ENCODE measurements around the gene SRRD.

Gene SRRD

GRCh38 chr22:26448334-26448733, 35.3 kb upstream of the SRRD start:
- Histone ChIP-seq H3K4me3 (ENCODE audit: insufficient read length, low read depth) (no peak overlapping the region), H3K27me3 (ENCODE audit: insufficient read depth, insufficient read length) (no peaks in the 10 kb centered on the region), H3K9ac (ENCODE audit: insufficient read length, low read depth) (no peak overlapping the region), H3K9me3 (ENCODE audit: insufficient read depth, low read length) (no peaks in the 10 kb centered on the region), H3K4me1 (ENCODE audit: insufficient read depth, insufficient read length) (no peaks in the 10 kb centered on the region), H3K36me3 (ENCODE audit: insufficient read depth, insufficient read length, low read length) (peaks cover 25% of the 10 kb centered on the region)
- TF ChIP-seq YY1 (IDR thresholded peaks at IDR 0.05; ENCODE audit: insufficient read depth, insufficient read length) (no peak), ZNF274 (IDR thresholded peaks at IDR 0.05; ENCODE audit: low read depth, low read length) (no peak), SUZ12 (IDR thresholded peaks at IDR 0.05; ENCODE audit: extremely low read depth, insufficient read depth, insufficient read length) (no peak)
- no peak for DNase-seq (ENCODE audit: low read depth, low spot score)

GRCh38 chr22:26448941-26449340, 34.7 kb upstream of the SRRD start:
- no peak for DNase-seq (ENCODE audit: low read depth, low spot score)
- Histone ChIP-seq H3K9ac (ENCODE audit: insufficient read length, low read depth) (no peak overlapping the region), H3K36me3 (ENCODE audit: insufficient read depth, insufficient read length, low read length) (peaks cover 31% of the 10 kb centered on the region), H3K9me3 (ENCODE audit: insufficient read depth, low read length) (no peaks in the 10 kb centered on the region), H3K27me3 (ENCODE audit: insufficient read depth, insufficient read length) (no peaks in the 10 kb centered on the region), H3K4me3 (ENCODE audit: insufficient read length, low read depth) (no peak overlapping the region), H3K4me1 (ENCODE audit: insufficient read depth, insufficient read length) (no peaks in the 10 kb centered on the region)
- TF ChIP-seq ZNF274 (IDR thresholded peaks at IDR 0.05; ENCODE audit: low read depth, low read length) = no peak
- TF ChIP-seq YY1 (IDR thresholded peaks at IDR 0.05; ENCODE audit: insufficient read depth, insufficient read length) = no peak

GRCh38 chr22:26450453-26451185, 33.1 kb upstream of the SRRD start:
- no peaks in the 10 kb centered on the region for H3K4me1 ChIP-seq (ENCODE audit: insufficient read depth, insufficient read length)
- no peak overlapping the region for H3K9ac ChIP-seq (ENCODE audit: insufficient read length, low read depth)
- no peak for DNase-seq (ENCODE audit: low read depth, low spot score)
- TF ChIP-seq YY1 (IDR thresholded peaks at IDR 0.05; ENCODE audit: insufficient read depth, insufficient read length) (no peak), SUZ12 (IDR thresholded peaks at IDR 0.05; ENCODE audit: extremely low read depth, insufficient read depth, insufficient read length) (no peak), ZNF274 (IDR thresholded peaks at IDR 0.05; ENCODE audit: low read depth, low read length) (no peak)
- H3K36me3 ChIP-seq (ENCODE audit: insufficient read depth, insufficient read length, low read length) = peaks cover 34% of the 10 kb centered on the region
- no peaks in the 10 kb centered on the region for H3K27me3 ChIP-seq (ENCODE audit: insufficient read depth, insufficient read length)
- no peak overlapping the region for H3K4me3 ChIP-seq (ENCODE audit: insufficient read length, low read depth)
- H3K9me3 ChIP-seq (ENCODE audit: insufficient read depth, low read length) = no peaks in the 10 kb centered on the region

GRCh38 chr22:26452236-26453016, 31.3 kb upstream of the SRRD start:
- H3K4me1 ChIP-seq (ENCODE audit: insufficient read depth, insufficient read length) = no peaks in the 10 kb centered on the region
- H3K4me3 ChIP-seq (ENCODE audit: insufficient read length, low read depth) = no peak overlapping the region
- no peak for DNase-seq (ENCODE audit: low read depth, low spot score)
- no peak overlapping the region for H3K9ac ChIP-seq (ENCODE audit: insufficient read length, low read depth)
- TF ChIP-seq ZNF274 (IDR thresholded peaks at IDR 0.05; ENCODE audit: low read depth, low read length) = no peak
- H3K27me3 ChIP-seq (ENCODE audit: insufficient read depth, insufficient read length) = no peaks in the 10 kb centered on the region
- H3K9me3 ChIP-seq (ENCODE audit: insufficient read depth, low read length) = no peaks in the 10 kb centered on the region
- peaks cover 42% of the 10 kb centered on the region for H3K36me3 ChIP-seq (ENCODE audit: insufficient read depth, insufficient read length, low read length)

GRCh38 chr22:26453216-26453615, 30.5 kb upstream of the SRRD start:
- no peak overlapping the region for H3K9ac ChIP-seq (ENCODE audit: insufficient read length, low read depth)
- TF ChIP-seq SUZ12 (IDR thresholded peaks at IDR 0.05; ENCODE audit: extremely low read depth, insufficient read depth, insufficient read length) (no peak), YY1 (IDR thresholded peaks at IDR 0.05; ENCODE audit: insufficient read depth, insufficient read length) (no peak), ZNF274 (IDR thresholded peaks at IDR 0.05; ENCODE audit: low read depth, low read length) (no peak)
- no peak for DNase-seq (ENCODE audit: low read depth, low spot score)
- H3K36me3 ChIP-seq (ENCODE audit: insufficient read depth, insufficient read length, low read length) = peaks cover 50% of the 10 kb centered on the region
- no peaks in the 10 kb centered on the region for H3K27me3 ChIP-seq (ENCODE audit: insufficient read depth, insufficient read length)
- H3K4me1 ChIP-seq (ENCODE audit: insufficient read depth, insufficient read length) = no peaks in the 10 kb centered on the region
- no peak overlapping the region for H3K4me3 ChIP-seq (ENCODE audit: insufficient read length, low read depth)
- no peaks in the 10 kb centered on the region for H3K9me3 ChIP-seq (ENCODE audit: insufficient read depth, low read length)

- TF ChIP-seq YY1 (IDR thresholded peaks at IDR 0.05; ENCODE audit: insufficient read depth, insufficient read length) (no peak), ZNF274 (IDR thresholded peaks at IDR 0.05; ENCODE audit: low read depth, low read length) (no peak), SUZ12 (IDR thresholded peaks at IDR 0.05; ENCODE audit: extremely low read depth, insufficient read depth, insufficient read length) (no peak)
- Histone ChIP-seq H3K27me3 (ENCODE audit: insufficient read depth, insufficient read length) (no peaks in the 10 kb centered on the region), H3K4me1 (ENCODE audit: insufficient read depth, insufficient read length) (no peaks in the 10 kb centered on the region), H3K36me3 (ENCODE audit: insufficient read depth, insufficient read length, low read length) (peaks cover 53% of the 10 kb centered on the region), H3K9me3 (ENCODE audit: insufficient read depth, low read length) (no peaks in the 10 kb centered on the region), H3K9ac (ENCODE audit: insufficient read length, low read depth) (no peak overlapping the region), H3K4me3 (ENCODE audit: insufficient read length, low read depth) (no peak overlapping the region)
- no peak for DNase-seq (ENCODE audit: low read depth, low spot score)
Observed at GRCh38 chr22:26453812-26454500, 29.7 kb upstream of the SRRD start.

- peaks cover 61% of the 10 kb centered on the region for H3K36me3 ChIP-seq (ENCODE audit: insufficient read depth, insufficient read length, low read length)
Observed at GRCh38 chr22:26457661-26458272, 25.9 kb upstream of the SRRD start.

More at GRCh38 chr22:26457661-26458272, 25.9 kb upstream of the SRRD start:
- H3K4me3 ChIP-seq (ENCODE audit: insufficient read length, low read depth) = no peak overlapping the region
- no peaks in the 10 kb centered on the region for H3K27me3 ChIP-seq (ENCODE audit: insufficient read depth, insufficient read length)
- H3K9me3 ChIP-seq (ENCODE audit: insufficient read depth, low read length) = no peaks in the 10 kb centered on the region
- no peak overlapping the region for H3K9ac ChIP-seq (ENCODE audit: insufficient read length, low read depth)
- no peaks in the 10 kb centered on the region for H3K4me1 ChIP-seq (ENCODE audit: insufficient read depth, insufficient read length)
- TF ChIP-seq YY1 (IDR thresholded peaks at IDR 0.05; ENCODE audit: insufficient read depth, insufficient read length) (no peak), ZNF274 (IDR thresholded peaks at IDR 0.05; ENCODE audit: low read depth, low read length) (no peak), SUZ12 (IDR thresholded peaks at IDR 0.05; ENCODE audit: extremely low read depth, insufficient read depth, insufficient read length) (no peak)
- DNase-seq (ENCODE audit: low read depth, low spot score) = no peak

Measured in NT2/D1 (cell line).